LNCAP (cell line): ENCODE measurements around the gene THPO.

ENCODE experiments used
- TF ChIP-seq, protein P1 (sequence below): fragments of 450-650 bp; IDR thresholded peaks from 2 replicates; pipeline ENCODE4 v1.5.1; 2017; ENCODE audit warnings: mild to moderate bottlenecking

THPO gene

DNA sequence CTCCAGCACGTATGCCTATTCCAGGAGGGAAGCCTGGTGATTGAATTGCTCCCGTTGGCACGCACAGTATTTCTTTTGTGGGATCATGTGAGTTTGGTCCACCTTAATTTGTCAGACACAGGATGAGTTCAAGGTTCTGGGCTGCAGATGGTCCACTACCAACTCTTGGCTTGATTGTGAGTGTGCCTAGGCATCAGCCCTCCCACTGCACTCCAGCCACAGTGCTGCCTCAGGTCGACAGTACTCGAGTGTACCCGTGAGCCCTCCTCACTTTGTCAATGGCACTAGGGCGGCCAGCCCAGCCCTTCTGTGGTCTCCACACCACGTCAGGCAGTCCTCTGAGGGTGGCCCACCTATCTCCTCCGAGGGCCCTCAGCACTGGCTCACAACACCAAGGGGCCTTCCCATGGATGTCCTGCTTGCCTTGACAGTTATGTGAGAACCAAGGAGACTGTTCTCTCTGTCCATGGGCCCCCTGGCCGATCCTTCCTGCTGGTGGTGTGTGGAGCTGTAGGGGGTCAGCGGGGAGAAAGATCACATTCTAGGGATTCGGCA is 32.0 kb upstream of the THPO start:
- TF ChIP-seq, protein P1, sequence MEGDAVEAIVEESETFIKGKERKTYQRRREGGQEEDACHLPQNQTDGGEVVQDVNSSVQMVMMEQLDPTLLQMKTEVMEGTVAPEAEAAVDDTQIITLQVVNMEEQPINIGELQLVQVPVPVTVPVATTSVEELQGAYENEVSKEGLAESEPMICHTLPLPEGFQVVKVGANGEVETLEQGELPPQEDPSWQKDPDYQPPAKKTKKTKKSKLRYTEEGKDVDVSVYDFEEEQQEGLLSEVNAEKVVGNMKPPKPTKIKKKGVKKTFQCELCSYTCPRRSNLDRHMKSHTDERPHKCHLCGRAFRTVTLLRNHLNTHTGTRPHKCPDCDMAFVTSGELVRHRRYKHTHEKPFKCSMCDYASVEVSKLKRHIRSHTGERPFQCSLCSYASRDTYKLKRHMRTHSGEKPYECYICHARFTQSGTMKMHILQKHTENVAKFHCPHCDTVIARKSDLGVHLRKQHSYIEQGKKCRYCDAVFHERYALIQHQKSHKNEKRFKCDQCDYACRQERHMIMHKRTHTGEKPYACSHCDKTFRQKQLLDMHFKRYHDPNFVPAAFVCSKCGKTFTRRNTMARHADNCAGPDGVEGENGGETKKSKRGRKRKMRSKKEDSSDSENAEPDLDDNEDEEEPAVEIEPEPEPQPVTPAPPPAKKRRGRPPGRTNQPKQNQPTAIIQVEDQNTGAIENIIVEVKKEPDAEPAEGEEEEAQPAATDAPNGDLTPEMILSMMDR, result no peak

DNA sequence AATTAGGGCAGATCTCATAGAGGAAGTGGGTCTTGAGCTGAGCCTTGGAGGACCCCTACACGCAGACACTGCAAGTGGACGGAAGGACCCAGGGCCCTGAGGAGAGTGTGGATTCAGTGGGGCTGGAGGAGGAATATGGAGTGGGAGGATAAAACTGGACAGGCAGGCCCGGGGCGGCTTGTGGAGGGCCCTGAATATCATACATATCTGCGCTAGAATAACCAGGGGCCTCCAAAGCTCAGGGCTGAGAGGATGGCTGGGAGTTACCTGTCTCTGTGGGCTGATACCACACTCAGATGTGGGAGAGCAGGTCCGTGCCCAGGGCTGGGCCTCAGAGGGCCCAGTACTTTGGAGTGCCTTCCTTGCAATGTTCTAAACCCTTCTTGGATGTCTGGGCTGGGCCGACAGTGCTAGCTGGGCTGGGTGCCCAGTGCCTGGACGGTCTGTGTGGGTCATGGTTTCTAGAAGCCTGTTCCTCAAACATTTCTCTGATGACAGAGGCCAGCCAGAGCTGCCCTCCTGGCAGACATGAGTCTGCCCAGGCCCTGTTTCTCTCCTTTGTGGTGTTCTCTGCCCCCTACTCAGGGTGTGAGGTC is 31.4 kb upstream of the THPO start:
- TF ChIP-seq, protein P1, result no peak

DNA sequence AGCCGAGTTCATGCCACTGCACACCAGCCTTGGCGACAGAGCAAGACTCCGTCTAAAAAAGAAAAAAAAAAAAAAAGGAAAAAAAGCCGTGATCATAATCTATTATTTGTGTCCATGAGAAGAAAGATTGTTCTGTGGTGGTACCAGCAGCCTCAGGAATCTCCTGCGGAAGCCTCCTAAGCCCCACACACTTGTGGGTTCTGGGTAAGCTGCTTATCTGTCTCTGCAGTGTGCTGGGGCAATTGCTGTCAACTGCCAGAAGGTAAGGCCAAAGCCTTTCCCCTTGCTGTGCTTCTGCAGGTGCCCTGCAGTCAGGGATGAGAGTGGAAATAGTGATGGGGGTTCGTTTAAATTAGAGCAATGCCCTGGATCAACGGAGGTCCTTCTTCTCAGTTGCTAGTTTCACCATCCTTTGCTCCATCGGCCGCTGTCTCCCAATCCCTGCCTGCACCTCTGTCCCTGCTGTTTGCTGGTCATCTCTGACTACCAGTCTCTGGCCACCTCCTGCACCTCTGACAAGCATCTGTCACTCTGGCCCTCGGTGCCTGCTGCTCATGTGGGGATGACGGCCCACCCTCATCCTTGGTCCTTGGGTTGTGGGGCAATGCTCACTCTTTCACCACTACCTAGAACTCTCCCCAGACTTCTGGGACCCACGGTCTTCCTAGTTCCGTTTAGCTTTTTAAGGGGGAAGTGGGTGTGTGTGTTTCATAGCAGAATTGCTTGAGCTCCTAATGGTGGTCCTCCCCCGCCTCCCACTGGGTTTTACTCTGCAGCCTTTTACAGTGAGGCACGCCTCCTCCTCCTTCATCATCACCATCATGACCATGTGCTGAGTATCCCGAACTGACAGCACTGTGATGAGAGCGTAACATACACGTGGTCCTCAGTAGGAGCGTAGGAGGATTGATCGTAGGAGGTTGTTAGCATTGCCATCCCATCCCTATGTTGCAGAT is 27.3 kb upstream of the THPO start:
- TF ChIP-seq, protein P1, result no peak

DNA sequence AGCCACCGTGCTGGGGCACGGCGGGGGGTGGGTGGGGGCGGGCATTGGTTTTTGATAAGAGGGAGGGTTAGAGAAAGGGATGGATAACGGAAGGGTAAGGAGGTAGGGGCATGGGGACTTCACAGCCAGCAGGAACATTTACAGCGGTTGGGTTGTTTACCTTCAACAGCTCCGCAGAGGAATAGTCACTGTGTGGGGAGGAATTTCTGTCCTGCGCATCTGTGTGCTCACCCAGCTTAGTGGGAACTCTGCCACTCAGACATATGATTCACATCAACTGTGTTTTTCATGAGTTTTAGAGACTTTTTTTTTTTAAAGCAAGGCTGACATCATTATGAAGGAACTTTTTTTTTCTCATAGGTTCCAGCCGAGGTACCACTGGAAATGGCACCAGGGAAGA is 21.4 kb upstream of the THPO start:
- TF ChIP-seq, protein P1, result no peak

DNA sequence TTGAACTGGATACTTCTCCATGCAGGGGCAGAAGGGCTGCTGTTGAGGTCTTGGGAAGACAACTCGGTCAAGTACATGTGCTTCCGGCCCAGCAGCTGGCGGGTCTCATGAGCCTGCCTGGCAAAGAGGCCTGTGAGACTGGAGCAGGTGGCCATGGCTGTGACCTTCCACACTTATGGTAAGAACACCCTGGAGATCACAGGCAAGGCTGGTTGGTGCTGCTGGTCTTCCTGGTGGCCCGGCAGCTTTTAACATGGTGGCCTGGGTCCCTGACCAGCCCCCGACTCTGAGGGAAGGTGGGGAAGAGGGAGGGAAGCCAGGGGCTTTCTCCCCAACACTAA is 17.3 kb upstream of the THPO start:
- TF ChIP-seq, protein P1, result no peak

DNA sequence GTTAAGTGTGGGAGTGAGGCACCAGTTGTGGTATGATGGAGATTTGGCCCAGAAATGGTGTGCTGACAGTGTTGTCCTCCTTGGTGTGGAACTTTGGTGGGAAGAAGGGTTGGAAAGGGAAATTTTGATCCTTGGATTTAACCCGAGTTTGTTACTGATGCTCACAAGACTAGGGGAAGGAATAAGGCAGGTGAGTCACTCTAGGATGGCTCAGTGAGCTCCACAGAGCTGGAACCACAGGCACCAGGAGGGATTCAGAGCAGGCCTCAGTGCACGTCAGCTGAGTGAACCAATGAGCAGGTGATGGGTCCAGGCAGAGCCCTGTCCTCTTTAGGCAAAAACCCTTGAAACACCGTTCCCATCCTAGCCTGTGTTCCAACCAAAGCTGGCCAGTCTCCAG is 13.3 kb upstream of the THPO start:
- TF ChIP-seq, protein P1, result no peak

DNA sequence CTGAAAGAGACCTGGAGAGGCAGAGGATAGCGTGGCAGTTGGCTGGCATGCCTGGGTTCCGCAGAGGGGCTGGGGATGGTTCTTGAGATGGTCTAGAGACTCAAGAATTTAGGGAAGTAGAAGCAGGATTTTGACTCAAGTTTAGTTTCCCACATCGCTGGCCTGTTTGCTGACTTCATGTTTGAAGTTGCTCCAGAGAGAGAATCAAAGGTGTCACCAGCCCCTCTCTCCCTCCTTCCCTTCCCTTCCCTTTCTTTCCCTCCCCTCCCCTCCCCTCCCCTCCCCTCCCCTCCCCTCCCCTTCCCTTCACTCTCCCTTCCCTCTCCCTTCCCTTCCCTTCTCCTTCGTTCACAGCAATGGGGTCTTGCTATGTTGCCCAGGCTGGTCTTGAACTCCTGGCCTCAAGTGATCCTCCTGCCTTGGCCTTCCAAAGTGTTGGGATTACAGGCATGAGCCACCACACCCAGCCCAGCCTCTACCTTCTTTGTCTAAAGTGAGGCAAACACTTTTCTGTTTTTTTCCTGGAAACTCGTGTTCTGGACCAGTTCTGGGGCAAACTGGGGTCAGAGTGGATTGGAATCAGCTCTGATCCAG is 12.0 kb upstream of the THPO start:
- TF ChIP-seq, protein P1, result no peak
